Dendritic cell treated with granulocyte-macrophage colony-stimulating factor and Interleukin-4, amounts not matched to agents 40 ng/mL and 50 ng/mL, for 4 days (primary cell): Measurements from ENCODE around the gene CLDND2.

ENCODE experiments used
- H3K27ac Mint-ChIP-seq: one replicate; pipeline ENCODE4 v1.8.0; 2022; ENCODE audit warnings: mild to moderate bottlenecking, mixed read lengths
- H3K27me3 Mint-ChIP-seq: one replicate; pipeline ENCODE4 v1.8.0; 2022; ENCODE audit warnings: mild to moderate bottlenecking, mixed read lengths
- H3K36me3 Mint-ChIP-seq: one replicate; pipeline ENCODE4 v1.8.0; 2022; ENCODE audit warnings: low read depth, mixed read lengths
- H3K4me1 Mint-ChIP-seq: one replicate; pipeline ENCODE4 v1.8.0; 2022; ENCODE audit warnings: low read depth, mixed read lengths
- H3K4me3 Mint-ChIP-seq: one replicate; pipeline ENCODE4 v1.8.0; 2022; ENCODE audit warnings: mild to moderate bottlenecking, moderate library complexity, mixed read lengths
- H3K9me3 Mint-ChIP-seq: one replicate; pipeline ENCODE4 v1.8.0; 2022; ENCODE audit warnings: mixed read lengths
- intact Hi-C: fragments of 100-400 bp; cut with micrococcal nuclease; formaldehyde crosslinking; loops from one replicate; pipeline ENCODE4 v1.15.0; 2022

The CLDND2 gene

GRCh38 chr19:51323481-51324166, 45.2 kb downstream of the CLDND2 start:
- no peak overlapping the region for H3K27ac Mint-ChIP-seq
- H3K9me3 Mint-ChIP-seq = no peaks in the 10 kb centered on the region
- intact Hi-C loops = no loop called here
- H3K4me1 Mint-ChIP-seq = peaks cover 22% of the 10 kb centered on the region
- H3K4me3 Mint-ChIP-seq = no peak overlapping the region
- H3K27me3 Mint-ChIP-seq = peaks cover 66% of the 10 kb centered on the region
- no peaks in the 10 kb centered on the region for H3K36me3 Mint-ChIP-seq

GRCh38 chr19:51321799-51322198, 47.0 kb downstream of the CLDND2 start:
- Mint-ChIP-seq H3K36me3 (no peaks in the 10 kb centered on the region), H3K27me3 (peaks cover 52% of the 10 kb centered on the region), H3K27ac (no peak overlapping the region), H3K4me1 (peaks cover 10% of the 10 kb centered on the region), H3K4me3 (no peak overlapping the region), H3K9me3 (no peaks in the 10 kb centered on the region)
- intact Hi-C loops = no loop called here

DNA sequence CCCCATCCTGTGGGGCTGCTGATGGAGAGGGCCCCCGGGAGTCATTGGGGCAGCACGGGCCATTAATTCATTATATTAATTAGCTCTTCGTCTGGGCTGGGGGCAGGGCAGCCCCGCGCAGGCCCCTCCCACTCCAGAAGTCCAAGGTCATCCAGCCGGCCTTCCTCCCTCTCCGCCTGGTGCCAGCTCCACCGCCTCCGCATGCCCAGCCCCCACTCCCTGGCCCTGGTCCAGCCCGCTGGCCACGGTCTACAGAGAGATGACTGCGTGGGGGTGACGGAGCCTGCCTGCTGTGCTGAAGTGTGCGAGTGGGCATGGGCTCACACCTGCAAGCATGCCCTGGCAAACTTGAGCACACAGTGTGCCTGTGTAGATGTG, 48.5 kb downstream of the CLDND2 start:
- H3K36me3 Mint-ChIP-seq = no peaks in the 10 kb centered on the region
- H3K27ac Mint-ChIP-seq = no peak overlapping the region
- peaks cover 4% of the 10 kb centered on the region for H3K9me3 Mint-ChIP-seq
- H3K27me3 Mint-ChIP-seq = peaks cover 39% of the 10 kb centered on the region
- no peak overlapping the region for H3K4me3 Mint-ChIP-seq
- intact Hi-C loops = no loop called here
- H3K4me1 Mint-ChIP-seq = peaks cover under 1% of the 10 kb centered on the region

GRCh38 chr19:51319649-51320279, 49.0 kb downstream of the CLDND2 start:
- Mint-ChIP-seq H3K36me3 (no peaks in the 10 kb centered on the region), H3K9me3 (peaks cover 9% of the 10 kb centered on the region), H3K27me3 (peaks cover 39% of the 10 kb centered on the region), H3K27ac (no peak overlapping the region), H3K4me3 (no peak overlapping the region), H3K4me1 (no peaks in the 10 kb centered on the region)
- intact Hi-C loops = no loop called here

DNA sequence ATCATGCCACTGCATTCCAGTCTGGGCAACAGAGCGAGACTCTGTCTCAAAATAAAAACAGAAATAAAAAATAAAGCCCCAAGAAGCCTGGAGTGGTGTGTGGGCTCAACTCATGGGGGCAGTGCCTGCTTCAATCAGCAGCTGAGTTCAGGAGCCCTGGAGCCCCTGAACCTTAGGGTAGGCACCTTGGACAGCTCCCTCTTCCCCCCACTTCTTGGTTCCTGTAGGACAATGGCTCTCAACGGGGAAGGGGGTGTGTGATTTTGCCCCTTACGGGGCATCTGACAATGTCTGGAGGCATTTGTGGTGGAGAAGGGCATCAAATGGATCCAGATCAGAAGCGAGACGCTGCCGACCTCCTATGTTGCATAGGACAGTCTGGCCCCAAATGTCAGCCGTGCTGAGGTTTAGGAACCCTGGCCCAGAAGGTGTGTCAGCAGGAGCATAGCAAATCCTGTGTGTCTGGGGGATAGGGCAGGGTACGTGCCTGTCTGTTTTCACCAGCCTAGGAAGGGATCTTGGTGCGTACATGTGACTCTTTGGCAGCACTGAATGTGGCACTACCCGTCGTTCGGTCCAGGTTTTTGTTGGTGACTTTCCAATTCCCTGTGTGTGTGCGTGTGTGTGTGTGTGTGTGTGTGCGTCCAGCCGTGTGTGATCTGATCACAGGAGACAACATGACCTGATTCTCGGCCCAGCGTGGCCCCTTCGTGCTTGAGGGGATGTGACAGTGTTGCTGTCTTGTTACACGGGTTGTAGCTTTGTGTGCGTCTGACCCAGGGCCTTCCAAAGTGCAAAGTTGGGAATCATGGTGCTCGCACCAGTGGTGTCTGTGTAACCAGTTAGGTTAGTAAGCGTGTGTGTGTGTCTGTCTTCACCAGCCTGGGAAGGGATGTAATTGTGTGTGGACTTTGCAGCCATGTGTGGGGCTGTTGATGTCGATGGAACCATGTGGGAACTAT, 49.8 kb downstream of the CLDND2 start:
- Mint-ChIP-seq H3K4me3 (no peak overlapping the region), H3K27me3 (peaks cover 35% of the 10 kb centered on the region), H3K36me3 (no peaks in the 10 kb centered on the region), H3K9me3 (peaks cover 14% of the 10 kb centered on the region), H3K27ac (no peak overlapping the region), H3K4me1 (peaks cover 3% of the 10 kb centered on the region)
- intact Hi-C loops = no loop called here

DNA sequence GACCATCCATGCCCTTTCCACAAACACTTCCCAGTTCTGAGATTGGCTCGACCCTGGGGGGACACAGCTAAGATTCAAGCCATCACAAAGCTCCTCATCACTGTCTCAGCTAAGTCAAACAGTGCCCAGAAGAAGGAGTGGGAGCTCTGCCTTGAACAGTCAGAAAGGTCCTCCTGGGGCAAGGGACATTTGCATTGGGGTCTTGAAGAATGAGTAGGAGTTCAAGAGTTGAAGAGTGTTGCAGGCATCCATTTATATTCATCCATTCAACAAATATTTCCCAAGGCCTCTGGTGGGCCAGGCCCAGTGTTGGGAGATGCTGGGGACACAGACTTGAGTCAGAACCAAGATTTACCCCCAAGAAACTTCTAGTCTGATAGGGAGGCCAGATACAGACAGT, 50.8 kb downstream of the CLDND2 start:
- peaks cover 14% of the 10 kb centered on the region for H3K9me3 Mint-ChIP-seq
- H3K27me3 Mint-ChIP-seq = peaks cover 31% of the 10 kb centered on the region
- no peaks in the 10 kb centered on the region for H3K36me3 Mint-ChIP-seq
- no peak overlapping the region for H3K27ac Mint-ChIP-seq
- intact Hi-C loops = no loop called here
- peaks cover 13% of the 10 kb centered on the region for H3K4me1 Mint-ChIP-seq
- no peak overlapping the region for H3K4me3 Mint-ChIP-seq

DNA sequence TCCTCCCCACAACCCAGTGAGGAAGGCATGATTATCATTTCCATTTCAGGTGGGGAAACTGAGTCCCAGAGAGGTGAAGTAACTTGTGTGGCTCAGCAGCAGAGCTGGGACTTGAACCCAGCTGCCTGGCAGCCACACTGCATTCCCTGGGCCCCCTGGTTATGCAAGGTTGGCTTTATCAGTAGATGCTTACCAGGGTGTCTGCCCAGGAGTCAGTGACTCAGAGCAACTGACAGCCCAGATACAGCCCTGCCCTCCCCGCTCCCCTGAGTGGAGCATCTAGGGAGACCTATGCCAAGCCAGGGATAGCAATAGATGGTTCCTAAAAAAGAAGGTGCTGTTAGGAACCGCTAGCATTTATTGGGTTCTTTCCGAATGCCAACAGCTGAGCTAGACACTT, 51.4 kb downstream of the CLDND2 start:
- Mint-ChIP-seq H3K9me3 (peaks cover 14% of the 10 kb centered on the region), H3K4me1 (peaks cover 17% of the 10 kb centered on the region), H3K27me3 (peaks cover 31% of the 10 kb centered on the region), H3K36me3 (no peaks in the 10 kb centered on the region), H3K27ac (no peak overlapping the region), H3K4me3 (no peak overlapping the region)
- intact Hi-C loops = no loop called here
